C4-2B (cell line): Measurements from ENCODE around the gene KPNB1.
A peak's percentile ranks its signal among the peaks of the same experiment; 100 is the strongest.

Experiments used
- H3K27ac ChIP-seq: fragments of 450-650 bp; 2 replicates; pipeline ENCODE4 v1.5.1; 2017
- CTCF ChIP-seq: fragments of 450-650 bp; conservative IDR thresholded peaks from 2 replicates; pipeline ENCODE4 v1.5.1; 2017; ENCODE audit warnings: mild to moderate bottlenecking
- ZFX ChIP-seq: fragments of 450-650 bp; IDR thresholded peaks from 2 replicates; pipeline ENCODE4 v1.6.1; 2017

Gene KPNB1

GRCh38 chr17:47638903-47639302, 10.8 kb upstream of the KPNB1 start:
- H3K27ac ChIP-seq: no peak overlapping the region
- TF ChIP-seq ZFX: no peak
- TF ChIP-seq CTCF: no peak

GRCh38 chr17:47640076-47640475, 9.6 kb upstream of the KPNB1 start:
- no peak overlapping the region for H3K27ac ChIP-seq

GRCh38 chr17:47641202-47641601, 8.5 kb upstream of the KPNB1 start:
- H3K27ac ChIP-seq: no peak overlapping the region
- TF ChIP-seq ZFX (no peak), CTCF (no peak)

More at GRCh38 chr17:47640076-47640475, 9.6 kb upstream of the KPNB1 start:
- no peak for TF ChIP-seq ZFX
- TF ChIP-seq CTCF: no peak

- TF ChIP-seq CTCF (no peak), ZFX (no peak)
- no peak overlapping the region for H3K27ac ChIP-seq
These were observed 6.6 kb upstream of the KPNB1 start for GRCh38 chr17:47643116-47643515.

- TF ChIP-seq CTCF (no peak), ZFX (no peak)
These were observed 5.4 kb upstream of the KPNB1 start for GRCh38 chr17:47644324-47644723.

GRCh38 chr17:47649972-47650524, 329 bp downstream of the KPNB1 start:
- TF ChIP-seq CTCF: no peak
- 0 out of 2 replicates have a peak, but pooled peaks have one; percentile 41 for TF ChIP-seq ZFX

More at GRCh38 chr17:47644324-47644723, 5.4 kb upstream of the KPNB1 start:
- no peak overlapping the region for H3K27ac ChIP-seq

GRCh38 chr17:47650525-47651522, 1.1 kb downstream of the KPNB1 start:
- peak overlapping the region; percentile 93 for H3K27ac ChIP-seq

More at GRCh38 chr17:47649972-47650524, 329 bp downstream of the KPNB1 start:
- H3K27ac ChIP-seq: peak overlapping the region; percentile 93

More at GRCh38 chr17:47650525-47651522, 1.1 kb downstream of the KPNB1 start:
- TF ChIP-seq CTCF (no peak), ZFX (peak; percentile 77)
